ENCODE measurements around the gene GALNT17.

GRCh38 chr7:71541707-71542353 is 409.9 kb downstream of the GALNT17 start:
- TF ChIP-seq BHLHE40 (IDR thresholded peaks at IDR 0.05; ENCODE audit: borderline replicate concordance): no peak
- TF ChIP-seq PKNOX1 (IDR thresholded peaks at IDR 0.05): no peak
- TF ChIP-seq SP1 (IDR thresholded peaks at IDR 0.05): no peak
- TF ChIP-seq FOXM1 (IDR thresholded peaks at IDR 0.05; ENCODE audit: borderline replicate concordance): no peak
- TF ChIP-seq SUZ12 (IDR thresholded peaks at IDR 0.05): no peak
- no peak for TF ChIP-seq FOXA1 (IDR thresholded peaks at IDR 0.05)
- no peak for TF ChIP-seq NFRKB (IDR thresholded peaks at IDR 0.05)
- TF ChIP-seq FOXK2 (IDR thresholded peaks at IDR 0.05): no peak
- TF ChIP-seq HDGF (IDR thresholded peaks at IDR 0.05; ENCODE audit: borderline replicate concordance): no peak
- TF ChIP-seq LEF1 (IDR thresholded peaks at IDR 0.05; ENCODE audit: borderline replicate concordance): no peak
- no peak for TF ChIP-seq ELF4 (IDR thresholded peaks at IDR 0.05)
